HCT116 (cell line): ENCODE results near the gene MPHOSPH8. TPM values are rescaled to one million over a fixed set of nuclear protein-coding genes. Genes with fewer than 3 reads are reported as not detected.

Source experiments
- ATAC-seq: fragments of 200-7000 bp; cut with Tn5 transposase; 2 replicates; pipeline ENCODE4 v1.9.1; 2020; ENCODE audit warnings: mild to moderate bottlenecking, moderate library complexity
- BruUV-seq: library from RNA; stranded (reverse); fragments of 400-500 nt; replicated peaks from 2 replicates; lab custom pipeline; 2021; lab: Mats Ljungman, UMichigan
- CTCF ChIA-PET: fragments of 300-600 bp; sonication (Branson Sonifier 250); formaldehyde crosslinking; loops from one replicate; lab custom pipeline; 2021; ENCODE audit warnings: antibody characterized with exemption; lab: Charles Lee
- POLR2A ChIA-PET: fragments of 300-600, 350-600 bp; sonication (Branson Sonifier 250); formaldehyde crosslinking; loops from one replicate; lab custom pipeline; 2021; ENCODE audit warnings: antibody characterized with exemption; lab: Charles Lee
- RAD21 ChIA-PET, 2 experiments: fragments of 300-600 bp; sonication (Branson Sonifier 250); formaldehyde crosslinking; loops; one replicate each; lab custom pipeline; 2023; ENCODE audit warnings: low total read pairs in 2 of 2; ENCODE audit not compliant: uncharacterized antibody in 2 of 2, unreplicated experiment in 2 of 2, low non-redundant PET in 1 of 2; lab: Charles Lee
- DNase-seq: peaks from one replicate; pipeline ENCODE4 v3.0.0-alpha.2; 2010; ENCODE audit warnings: low read depth, low spot score
- H2AFZ ChIP-seq: fragments of 200-600 bp; shearing (Covaris generic), sonication (generic); 2 replicates; pipeline ENCODE4 v1.6.1; 2017; ENCODE audit warnings: low read depth, mixed run types, mixed read lengths, antibody characterized with exemption, low read length; ENCODE audit not compliant: poor library complexity, severe bottlenecking
- H3K27ac ChIP-seq: 2 replicates; pipeline ENCODE4 v1.5.1; 2012; ENCODE audit warnings: low read depth, low read length
- H3K27me3 ChIP-seq: fragments of 200-600 bp; sonication (generic); 2 replicates; pipeline ENCODE4 v1.6.1; 2016; ENCODE audit warnings: mixed run types, low read length, mixed read lengths; ENCODE audit not compliant: insufficient read depth
- H3K36me3 ChIP-seq, 2 experiments: fragments of 200-500 bp in 1 of 2; fragments of 200-600 bp in 1 of 2; sonication (Bioruptor generic) in 1 of 2; sonication (generic) in 1 of 2; 2 replicates each; pipeline versions ENCODE4 v1.5.1 to v1.6.1; 2014 to 2016; ENCODE audit warnings: low read length in 2 of 2, inconsistent platforms in 1 of 2, mixed read lengths in 1 of 2, mixed run types in 1 of 2; ENCODE audit not compliant: insufficient read depth in 2 of 2, control insufficient read depth in 1 of 2
- H3K4me1 ChIP-seq, 2 experiments: fragments of 200-600 bp in 1 of 2; sonication (generic) in 1 of 2; 2 replicates each; pipeline versions ENCODE4 v1.5.1 to v1.6.1; 2012 to 2017; ENCODE audit warnings: low read length in 2 of 2, inconsistent platforms in 1 of 2, mild to moderate bottlenecking in 1 of 2, mixed read lengths in 1 of 2, mixed run types in 1 of 2, moderate library complexity in 1 of 2; ENCODE audit not compliant: insufficient read depth in 2 of 2, control insufficient read depth in 1 of 2
- H3K4me2 ChIP-seq: fragments of 200-600 bp; sonication (generic); 2 replicates; pipeline ENCODE4 v1.6.1; 2017; ENCODE audit warnings: mixed run types, low read length, mixed read lengths
- H3K4me3 ChIP-seq, 2 experiments: fragments of 200-600 bp in 1 of 2; sonication (generic) in 1 of 2; replicated peaks in 1 of 2; 2 replicates each; pipeline ENCODE4 v1.5.1; 2011 to 2016; ENCODE audit warnings: low read length in 2 of 2, control low read depth in 1 of 2, low read depth in 1 of 2, mild to moderate bottlenecking in 1 of 2, mixed read lengths in 1 of 2, mixed run types in 1 of 2
- H3K79me2 ChIP-seq: fragments of 200-600 bp; sonication (generic); 2 replicates; pipeline ENCODE4 v1.6.1; 2017; ENCODE audit warnings: mild to moderate bottlenecking, mixed run types, low read length, moderate library complexity, mixed read lengths; ENCODE audit not compliant: insufficient read depth
- H3K9ac ChIP-seq: fragments of 200-600 bp; sonication (generic); 2 replicates; pipeline ENCODE4 v1.6.1; 2016; ENCODE audit warnings: low read length, mixed read lengths
- H3K9me2 ChIP-seq: fragments of 200-600 bp; sonication (generic), shearing (Covaris generic); 2 replicates; pipeline ENCODE4 v1.6.1; 2017; ENCODE audit warnings: mixed run types, mild to moderate bottlenecking, moderate library complexity; ENCODE audit not compliant: insufficient read depth
- H3K9me3 ChIP-seq, 2 experiments: fragments of 200-500 bp in 1 of 2; fragments of 200-600 bp in 1 of 2; sonication (Bioruptor generic) in 1 of 2; sonication (generic) in 1 of 2; 2 replicates each; pipeline ENCODE4 v1.6.1; 2014 to 2017; ENCODE audit warnings: low read length in 2 of 2, mixed read lengths in 2 of 2, inconsistent platforms in 1 of 2, low read depth in 1 of 2, mild to moderate bottlenecking in 1 of 2, mixed run types in 1 of 2, moderate library complexity in 1 of 2; ENCODE audit not compliant: control insufficient read depth in 1 of 2, insufficient read depth in 1 of 2
- H4K20me1 ChIP-seq: fragments of 200-600 bp; sonication (generic), shearing (Covaris generic); 2 replicates; pipeline ENCODE4 v1.6.1; 2017; ENCODE audit warnings: mixed run types, mild to moderate bottlenecking, moderate library complexity; ENCODE audit not compliant: insufficient read depth
- CTCF ChIP-seq, 3 experiments: fragments of 200-600 bp in 1 of 3; sonication (generic) in 1 of 3; IDR thresholded peaks in 2 of 3; conservative IDR thresholded peaks in 1 of 3; 2 replicates each; pipeline ENCODE4 v1.5.1; 2012 to 2017; ENCODE audit warnings: low read depth in 2 of 3, low read length in 2 of 3, antibody characterized with exemption in 1 of 3, borderline replicate concordance in 1 of 3, control low read depth in 1 of 3, mild to moderate bottlenecking in 1 of 3, mixed read lengths in 1 of 3, mixed run types in 1 of 3, moderate library complexity in 1 of 3; ENCODE audit not compliant: insufficient read depth in 1 of 3
- ELF1 ChIP-seq: IDR thresholded peaks from 2 replicates; pipeline ENCODE4 v1.6.1; 2012; ENCODE audit warnings: low read depth, borderline replicate concordance
- EZH2phosphoT487 ChIP-seq: fragments of 200-600 bp; IDR thresholded peaks from 2 replicates; pipeline ENCODE4 v1.6.1; 2018; ENCODE audit warnings: antibody characterized with exemption, borderline replicate concordance
- MAX ChIP-seq: IDR thresholded peaks from 2 replicates; pipeline ENCODE4 v1.6.1; 2012
- POLR2AphosphoS5 ChIP-seq: IDR thresholded peaks from 2 replicates; pipeline ENCODE4 v1.6.1; 2011; ENCODE audit warnings: mild to moderate bottlenecking, low read depth, low read length, moderate library complexity
- RAD21 ChIP-seq: IDR thresholded peaks from 2 replicates; pipeline ENCODE4 v1.6.1; 2012; ENCODE audit warnings: low read depth, mild to moderate bottlenecking
- TCF7L2 ChIP-seq: IDR thresholded peaks from 2 replicates; pipeline ENCODE4 v1.7.0; 2011; ENCODE audit warnings: borderline replicate concordance, inconsistent platforms; ENCODE audit not compliant: insufficient read depth, insufficient read length; ENCODE audit errors: extremely low read depth
- ZNF274 ChIP-seq: fragments of 200-500 bp; sonication (Bioruptor generic); IDR thresholded peaks from 2 replicates; pipeline ENCODE4 v1.6.1; 2014; ENCODE audit warnings: mild to moderate bottlenecking, low read depth, low read length, inconsistent platforms
- intact Hi-C: fragments of 100-400 bp; cut with micrococcal nuclease; formaldehyde crosslinking; loops from 2 replicates; pipeline ENCODE4 v1.10.0; 2022
- total RNA-seq: library from RNA; stranded (reverse); gene quantifications from one replicate; pipeline ENCODE4 v1.2.1, GENCODE V29; 2021; ENCODE audit not compliant: unreplicated experiment

The MPHOSPH8 gene
- total RNA-seq, 1 experiment from 2014 or later = 21.5 TPM

- peak; percentile 35 for DNase-seq
- CTCF ChIA-PET = interaction anchor here (0.8 to 1.6 kb wide), 3 partner anchors 14 to 31 kb away, joined by 3 to 8 read pairs (median 7); partner anchors contain the start of gene MPHOSPH8
- peak; percentile 73 for TF ChIP-seq TCF7L2
- TF ChIP-seq ELF1 = no peak
- TF ChIP-seq ZNF274 = no peak
- TF ChIP-seq POLR2AphosphoS5 = no peak
- TF ChIP-seq CTCF (IDR thresholded peaks at IDR 0.05 in 2 of 3, conservative IDR thresholded peaks at IDR 0.05 in 1 of 3; ENCODE audit: borderline replicate concordance in 1 of 3, insufficient read depth in 1 of 3, low read depth in 2 of 3, low read length in 2 of 3) = peak; percentile 25 to 75 (median 68); a peak in 5 of 6 replicates
- TF ChIP-seq EZH2phosphoT487 = no peak
- TF ChIP-seq MAX = no peak
- peak; percentile 54 for TF ChIP-seq RAD21
These were observed 14.5 kb upstream of the MPHOSPH8 start for GRCh38 chr13:19618977-19619376.

More at GRCh38 chr13:19618977-19619376, 14.5 kb upstream of the MPHOSPH8 start:
- no peak overlapping the region for H3K4me3 ChIP-seq
- no peak overlapping the region for H2AFZ ChIP-seq
- H3K9me2 ChIP-seq = no peaks in the 10 kb centered on the region
- H3K4me1 ChIP-seq = no peaks in the 10 kb centered on the region
- intact Hi-C loops = loop anchor here (1.0 kb wide), 1 partner anchor 32 kb away; no protein-coding TSS in a partner anchor
- peaks cover 64% of the 10 kb centered on the region for H3K79me2 ChIP-seq
- peaks cover 3% of the 10 kb centered on the region; the same call in 1 of the 2 replicates for H4K20me1 ChIP-seq
- H3K36me3 ChIP-seq = no peaks in the 10 kb centered on the region
- RAD21 ChIA-PET = no interaction called here
- no peaks in the 10 kb centered on the region for H3K9me3 ChIP-seq
- no peak overlapping the region for H3K4me2 ChIP-seq
- peak; percentile 72 for ATAC-seq
- POLR2A ChIA-PET = no interaction called here
- H3K27ac ChIP-seq = no peak overlapping the region
- H3K27me3 ChIP-seq = no peaks in the 10 kb centered on the region
- BruUV-seq = no TSS peak
- no peak overlapping the region for H3K9ac ChIP-seq
